GM12878 (cell line): ENCODE data around the gene PASK. TPM values are rescaled to one million over a fixed set of nuclear protein-coding genes. Genes with fewer than 3 reads are reported as not detected.
A peak's percentile ranks its signal among the peaks of the same experiment; 100 is the strongest.

ENCODE experiments used
- BCL11A ChIP-seq: IDR thresholded peaks from 2 replicates; pipeline ENCODE4 v1.6.1; 2011; ENCODE audit warnings: low read depth, low read length
- CREM ChIP-seq: IDR thresholded peaks from 2 replicates; pipeline ENCODE4 v1.6.1; 2014; ENCODE audit warnings: antibody characterized with exemption, low read depth
- E2F4 ChIP-seq: IDR thresholded peaks from 2 replicates; pipeline ENCODE4 v1.6.1; 2012; ENCODE audit warnings: low read depth, low read length, improper control_type of control experiment
- FOS ChIP-seq: IDR thresholded peaks from 3 replicates; pipeline ENCODE4 v1.6.1; 2011; ENCODE audit warnings: borderline replicate concordance; ENCODE audit not compliant: insufficient read length; ENCODE audit errors: extremely low read depth
- HCFC1 ChIP-seq: fragments of 150-350 bp; IDR thresholded peaks from 2 replicates; pipeline ENCODE4 v1.6.1; 2014; ENCODE audit warnings: low read length
- JUND ChIP-seq: IDR thresholded peaks from 2 replicates; pipeline ENCODE4 v1.6.1; 2012; ENCODE audit warnings: low read depth, mild to moderate bottlenecking, low read length, improper control_type of control experiment, moderate library complexity
- KLF5 ChIP-seq: fragments of 450-650 bp; IDR thresholded peaks from 2 replicates; pipeline ENCODE4 v1.6.1; 2014; ENCODE audit warnings: mild to moderate bottlenecking; ENCODE audit not compliant: partially characterized antibody
- MXI1 ChIP-seq: fragments of 150-350 bp; IDR thresholded peaks from 2 replicates; pipeline ENCODE4 v1.6.1; 2011; ENCODE audit warnings: low read depth, mild to moderate bottlenecking, inconsistent platforms, low read length, improper control_type of control experiment
- NRF1 ChIP-seq: conservative IDR thresholded peaks from 2 replicates; pipeline ENCODE4 v1.6.1; 2011; ENCODE audit warnings: mild to moderate bottlenecking, low read depth, low read length, improper control_type of control experiment
- POLR2A ChIP-seq: IDR thresholded peaks from 2 replicates; pipeline ENCODE4 v1.6.1; 2011; ENCODE audit warnings: low read depth, mild to moderate bottlenecking, low read length
- POLR2AphosphoS2 ChIP-seq: IDR thresholded peaks from 2 replicates; pipeline ENCODE4 v1.6.1; 2011; ENCODE audit warnings: low read depth, mild to moderate bottlenecking, low read length, improper control_type of control experiment, moderate library complexity
- RB1 ChIP-seq: fragments of 450-650 bp; formaldehyde crosslinking; IDR thresholded peaks from 2 replicates; pipeline ENCODE4 v1.6.1; 2017; ENCODE audit warnings: mild to moderate bottlenecking, borderline replicate concordance
- RELB ChIP-seq: fragments of 450-650 bp; IDR thresholded peaks from 2 replicates; pipeline ENCODE4 v1.6.1; 2017; ENCODE audit warnings: low read depth, mild to moderate bottlenecking, moderate library complexity
- RFX5 ChIP-seq: IDR thresholded peaks from 2 replicates; pipeline ENCODE4 v1.6.1; 2011; ENCODE audit warnings: low read depth, low read length, improper control_type of control experiment
- SIN3A ChIP-seq: IDR thresholded peaks from 2 replicates; pipeline ENCODE4 v1.6.1; 2012; ENCODE audit warnings: low read depth, low read length, improper control_type of control experiment
- SMC3 ChIP-seq: IDR thresholded peaks from 2 replicates; pipeline ENCODE4 v1.6.1; 2011; ENCODE audit warnings: low read length, improper control_type of control experiment, borderline replicate concordance
- TARDBP ChIP-seq: IDR thresholded peaks from 2 replicates; pipeline ENCODE4 v1.6.1; 2016; ENCODE audit warnings: borderline replicate concordance
- polyA plus RNA-seq, 11 experiments: library from polyadenylated mRNA; depleted of rRNA in 4 of 11; unstranded in 6 of 11; stranded (reverse) in 5 of 11; fragments of >200 nt; fragmentation: Nextera tagmentation in 4 of 11; fragmentation: Illumina TruSeq in 1 of 11; extraction: Ambion mirVana in 4 of 11; extraction: Trizol in 1 of 11; gene quantifications; 1 replicate in 1 of 11; 2 replicates in 10 of 11; pipeline versions ENCODE4 v1.2.1 to v1.2.3, GENCODE V29; 2011 to 2016; ENCODE audit warnings: inconsistent platforms in 2 of 11, missing spikeins in 2 of 11, low read depth in 1 of 11
- total RNA-seq, 4 experiments: library from RNA; depleted of rRNA in 3 of 4; stranded (reverse); fragments of >200 nt in 3 of 4; fragmentation: Illumina TruSeq in 1 of 4; extraction: Trizol in 1 of 4; gene quantifications; 2 replicates each; pipeline versions ENCODE4 v1.2.1 to v1.2.3, GENCODE V29; 2013 to 2021
- TF ChIP-seq, protein P1 (sequence below): fragments of 450-650 bp; IDR thresholded peaks from 2 replicates; pipeline ENCODE4 v1.6.1; 2016; ENCODE audit warnings: mild to moderate bottlenecking
- TF ChIP-seq, protein P2 (sequence below): fragments of 450-650 bp; IDR thresholded peaks from 2 replicates; pipeline ENCODE4 v1.6.1; 2017; ENCODE audit warnings: mild to moderate bottlenecking, moderate library complexity
- TF ChIP-seq, protein P3 (sequence below): fragments of 450-650 bp; conservative IDR thresholded peaks from 2 replicates; pipeline ENCODE4 v1.6.1; 2017; ENCODE audit warnings: mild to moderate bottlenecking, moderate library complexity

Gene PASK
- total and polyA plus RNA-seq, 10 of the 15 experiments (the other 5 are each of a cell fraction or from before 2014, with no cell fraction given), result 9.6 to 62.2 (median 28.5) TPM

- peak; percentile 96; the same call in 1 of the 2 replicates for TF ChIP-seq RB1
- TF ChIP-seq FOS, result peak; percentile 55
- TF ChIP-seq POLR2A, result peak; percentile 67
- TF ChIP-seq E2F4, result peak; percentile 56; the same call in 1 of the 2 replicates
- TF ChIP-seq TARDBP, result no peak
- TF ChIP-seq, protein P1, sequence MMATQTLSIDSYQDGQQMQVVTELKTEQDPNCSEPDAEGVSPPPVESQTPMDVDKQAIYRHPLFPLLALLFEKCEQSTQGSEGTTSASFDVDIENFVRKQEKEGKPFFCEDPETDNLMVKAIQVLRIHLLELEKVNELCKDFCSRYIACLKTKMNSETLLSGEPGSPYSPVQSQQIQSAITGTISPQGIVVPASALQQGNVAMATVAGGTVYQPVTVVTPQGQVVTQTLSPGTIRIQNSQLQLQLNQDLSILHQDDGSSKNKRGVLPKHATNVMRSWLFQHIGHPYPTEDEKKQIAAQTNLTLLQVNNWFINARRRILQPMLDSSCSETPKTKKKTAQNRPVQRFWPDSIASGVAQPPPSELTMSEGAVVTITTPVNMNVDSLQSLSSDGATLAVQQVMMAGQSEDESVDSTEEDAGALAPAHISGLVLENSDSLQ, result peak; percentile 98
- no peak for TF ChIP-seq BCL11A
- 0 out of 2 replicates have a peak, but pooled peaks have one; percentile 44 for TF ChIP-seq RFX5
- no peak for TF ChIP-seq JUND
- TF ChIP-seq, protein P2, sequence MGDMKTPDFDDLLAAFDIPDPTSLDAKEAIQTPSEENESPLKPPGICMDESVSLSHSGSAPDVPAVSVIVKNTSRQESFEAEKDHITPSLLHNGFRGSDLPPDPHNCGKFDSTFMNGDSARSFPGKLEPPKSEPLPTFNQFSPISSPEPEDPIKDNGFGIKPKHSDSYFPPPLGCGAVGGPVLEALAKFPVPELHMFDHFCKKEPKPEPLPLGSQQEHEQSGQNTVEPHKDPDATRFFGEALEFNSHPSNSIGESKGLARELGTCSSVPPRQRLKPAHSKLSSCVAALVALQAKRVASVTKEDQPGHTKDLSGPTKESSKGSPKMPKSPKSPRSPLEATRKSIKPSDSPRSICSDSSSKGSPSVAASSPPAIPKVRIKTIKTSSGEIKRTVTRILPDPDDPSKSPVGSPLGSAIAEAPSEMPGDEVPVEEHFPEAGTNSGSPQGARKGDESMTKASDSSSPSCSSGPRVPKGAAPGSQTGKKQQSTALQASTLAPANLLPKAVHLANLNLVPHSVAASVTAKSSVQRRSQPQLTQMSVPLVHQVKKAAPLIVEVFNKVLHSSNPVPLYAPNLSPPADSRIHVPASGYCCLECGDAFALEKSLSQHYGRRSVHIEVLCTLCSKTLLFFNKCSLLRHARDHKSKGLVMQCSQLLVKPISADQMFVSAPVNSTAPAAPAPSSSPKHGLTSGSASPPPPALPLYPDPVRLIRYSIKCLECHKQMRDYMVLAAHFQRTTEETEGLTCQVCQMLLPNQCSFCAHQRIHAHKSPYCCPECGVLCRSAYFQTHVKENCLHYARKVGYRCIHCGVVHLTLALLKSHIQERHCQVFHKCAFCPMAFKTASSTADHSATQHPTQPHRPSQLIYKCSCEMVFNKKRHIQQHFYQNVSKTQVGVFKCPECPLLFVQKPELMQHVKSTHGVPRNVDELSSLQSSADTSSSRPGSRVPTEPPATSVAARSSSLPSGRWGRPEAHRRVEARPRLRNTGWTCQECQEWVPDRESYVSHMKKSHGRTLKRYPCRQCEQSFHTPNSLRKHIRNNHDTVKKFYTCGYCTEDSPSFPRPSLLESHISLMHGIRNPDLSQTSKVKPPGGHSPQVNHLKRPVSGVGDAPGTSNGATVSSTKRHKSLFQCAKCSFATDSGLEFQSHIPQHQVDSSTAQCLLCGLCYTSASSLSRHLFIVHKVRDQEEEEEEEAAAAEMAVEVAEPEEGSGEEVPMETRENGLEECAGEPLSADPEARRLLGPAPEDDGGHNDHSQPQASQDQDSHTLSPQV, result no peak
- peak; percentile 49; the same call in 1 of the 2 replicates for TF ChIP-seq HCFC1
- no peak for TF ChIP-seq KLF5
- TF ChIP-seq, protein P3, sequence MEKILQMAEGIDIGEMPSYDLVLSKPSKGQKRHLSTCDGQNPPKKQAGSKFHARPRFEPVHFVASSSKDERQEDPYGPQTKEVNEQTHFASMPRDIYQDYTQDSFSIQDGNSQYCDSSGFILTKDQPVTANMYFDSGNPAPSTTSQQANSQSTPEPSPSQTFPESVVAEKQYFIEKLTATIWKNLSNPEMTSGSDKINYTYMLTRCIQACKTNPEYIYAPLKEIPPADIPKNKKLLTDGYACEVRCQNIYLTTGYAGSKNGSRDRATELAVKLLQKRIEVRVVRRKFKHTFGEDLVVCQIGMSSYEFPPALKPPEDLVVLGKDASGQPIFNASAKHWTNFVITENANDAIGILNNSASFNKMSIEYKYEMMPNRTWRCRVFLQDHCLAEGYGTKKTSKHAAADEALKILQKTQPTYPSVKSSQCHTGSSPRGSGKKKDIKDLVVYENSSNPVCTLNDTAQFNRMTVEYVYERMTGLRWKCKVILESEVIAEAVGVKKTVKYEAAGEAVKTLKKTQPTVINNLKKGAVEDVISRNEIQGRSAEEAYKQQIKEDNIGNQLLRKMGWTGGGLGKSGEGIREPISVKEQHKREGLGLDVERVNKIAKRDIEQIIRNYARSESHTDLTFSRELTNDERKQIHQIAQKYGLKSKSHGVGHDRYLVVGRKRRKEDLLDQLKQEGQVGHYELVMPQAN, result peak; percentile 96; the same call in 1 of the 2 replicates
- peak; percentile 90 for TF ChIP-seq MXI1
- 0 out of 2 replicates have a peak, but pooled peaks have one; percentile 28 for TF ChIP-seq CREM
- no peak for TF ChIP-seq SMC3
- no peak for TF ChIP-seq NRF1
- TF ChIP-seq POLR2AphosphoS2, result no peak
- TF ChIP-seq SIN3A, result peak; percentile 98
- no peak for TF ChIP-seq RELB
- TF ChIP-seq, all 136 proteins: peak for 29
These were observed at the start of gene PASK (continued) for GRCh38 chr2:241148891-241149674.
